22Rv1 (cell line): Measurements from ENCODE around the gene PLCB4.

Source experiments
- CTCF ChIP-seq: fragments of 450-650 bp; IDR thresholded peaks from 2 replicates; pipeline ENCODE4 v1.5.1; 2017; ENCODE audit warnings: mild to moderate bottlenecking
- ZFX ChIP-seq: fragments of 450-650 bp; IDR thresholded peaks from 2 replicates; pipeline ENCODE4 v1.6.1; 2017; ENCODE audit warnings: antibody characterized with exemption, borderline replicate concordance

- TF ChIP-seq CTCF (no peak), ZFX (no peak)
These were observed 340.5 kb downstream of the PLCB4 start for GRCh38 chr20:9409352-9409751.
